ENCODE data around the gene CFAP97D1. TPM values are rescaled to one million over a fixed set of nuclear protein-coding genes. Genes with fewer than 3 reads are reported as not detected.

Gene CFAP97D1
- total RNA-seq, 6 experiments from 2014 or later: not detected

GRCh38 chr17:43784068-43784467, 3.8 kb downstream of the CFAP97D1 start:
- H3K9me3 ChIP-seq: no peaks in the 10 kb centered on the region
- no peaks in the 10 kb centered on the region for H3K27me3 ChIP-seq
- TF ChIP-seq CTCF (IDR thresholded peaks at IDR 0.05) (no peak), POLR2A (IDR thresholded peaks at IDR 0.05) (no peak)
- peaks cover 0 to 12% (median 0%) of the 10 kb centered on the region in 4 donors for H3K4me1 ChIP-seq
- ATAC-seq: no peak
- no peak overlapping the region for H3K27ac ChIP-seq
- WGBS (ENCODE audit: insufficient coverage, low coverage, low lambda C conversion rate, missing lambda C conversion rate): 83% methylated on average over 2 of the region's 2 CpGs
- H3K4me3 ChIP-seq: no peak overlapping the region
- intact Hi-C loops (cut with DNase I): loop anchor here in 1 of 2 donors (10.0 kb wide), 1 partner anchor 61 kb away; the partner anchor contains the start of gene CD300LG
- H3K36me3 ChIP-seq: no peaks in the 10 kb centered on the region
- no peak for DNase-seq

GRCh38 chr17:43784628-43785101, 4.4 kb downstream of the CFAP97D1 start:
- Histone ChIP-seq H3K9me3 (no peaks in the 10 kb centered on the region), H3K36me3 (no peaks in the 10 kb centered on the region), H3K27me3 (no peaks in the 10 kb centered on the region), H3K4me1 (peaks cover 0 to 10% (median 0%) of the 10 kb centered on the region in 4 donors), H3K4me3 (no peak overlapping the region), H3K27ac (no peak overlapping the region)
- ATAC-seq (no peak), DNase-seq (no peak)
- no peak for TF ChIP-seq CTCF (IDR thresholded peaks at IDR 0.05)
- TF ChIP-seq POLR2A (IDR thresholded peaks at IDR 0.05): no peak
- WGBS (ENCODE audit: insufficient coverage, low coverage, low lambda C conversion rate, missing lambda C conversion rate): 63% methylated on average over 5 of the region's 5 CpGs
- intact Hi-C loops (cut with DNase I): loop anchor here in 1 of 2 donors (10.0 kb wide), 1 partner anchor 60 kb away; the partner anchor contains the start of gene CD300LG

- no peaks in the 10 kb centered on the region for H3K36me3 ChIP-seq
- H3K9me3 ChIP-seq: no peaks in the 10 kb centered on the region
- intact Hi-C loops (cut with DNase I): loop anchor here in 1 of 2 donors (10.0 kb wide), 1 partner anchor 57 kb away; the partner anchor contains the start of gene CD300LG
- ATAC-seq: no peak
- H3K4me3 ChIP-seq: no peak overlapping the region
- DNase-seq: no peak
- no peak overlapping the region for H3K27ac ChIP-seq
- H3K4me1 ChIP-seq: peaks cover 0 to 9% (median 0%) of the 10 kb centered on the region in 4 donors
- WGBS (ENCODE audit: insufficient coverage, low coverage, low lambda C conversion rate, missing lambda C conversion rate): 65% methylated on average over 2 of the region's 2 CpGs
- no peaks in the 10 kb centered on the region for H3K27me3 ChIP-seq
- TF ChIP-seq CTCF (IDR thresholded peaks at IDR 0.05) (no peak), POLR2A (IDR thresholded peaks at IDR 0.05) (no peak)
Observed at GRCh38 chr17:43787728-43788127, 7.5 kb downstream of the CFAP97D1 start.

DNA sequence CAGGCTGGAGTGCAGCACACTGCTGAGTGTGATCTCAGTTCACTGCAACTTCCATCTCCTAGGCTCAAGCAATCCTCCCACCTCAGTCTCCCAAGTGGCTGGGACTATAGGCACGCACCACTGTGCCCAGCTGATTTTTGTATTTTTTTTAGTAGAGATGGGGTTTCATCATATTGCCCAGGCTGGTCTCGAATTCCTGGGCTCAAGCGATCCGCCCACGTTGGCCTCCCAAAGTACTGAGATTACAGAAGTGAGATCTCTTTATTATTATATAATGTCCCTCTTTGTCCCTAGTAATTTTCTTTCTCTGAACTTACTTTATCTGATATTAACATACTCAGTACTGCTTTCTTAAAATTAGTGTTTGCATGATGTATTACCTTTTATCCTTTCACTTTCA, 8.3 kb downstream of the CFAP97D1 start:
- H3K9me3 ChIP-seq: no peaks in the 10 kb centered on the region
- ATAC-seq: no peak
- no peaks in the 10 kb centered on the region for H3K36me3 ChIP-seq
- no peak for DNase-seq
- no peak for TF ChIP-seq CTCF (IDR thresholded peaks at IDR 0.05)
- TF ChIP-seq POLR2A (IDR thresholded peaks at IDR 0.05): no peak
- no peak overlapping the region for H3K4me3 ChIP-seq
- WGBS (ENCODE audit: insufficient coverage, low coverage, low lambda C conversion rate, missing lambda C conversion rate): 68% methylated on average over 4 of the region's 5 CpGs
- peaks cover 0 to under 1% (median 0%) of the 10 kb centered on the region in 4 donors for H3K4me1 ChIP-seq
- no peak overlapping the region for H3K27ac ChIP-seq
- intact Hi-C loops (cut with DNase I): loop anchor here in 1 of 2 donors (10.0 kb wide), 1 partner anchor 56 kb away; the partner anchor contains the start of gene CD300LG
- no peaks in the 10 kb centered on the region for H3K27me3 ChIP-seq
